ENCODE data around the gene B2M. TPM values are rescaled to one million over a fixed set of nuclear protein-coding genes. Genes with fewer than 3 reads are reported as not detected.

Gene B2M
- total and polyA plus RNA-seq, 2 of the 13 experiments (the other 11 are each of a cell fraction or from before 2014, with no cell fraction given), result 784 to 857 TPM

DNA sequence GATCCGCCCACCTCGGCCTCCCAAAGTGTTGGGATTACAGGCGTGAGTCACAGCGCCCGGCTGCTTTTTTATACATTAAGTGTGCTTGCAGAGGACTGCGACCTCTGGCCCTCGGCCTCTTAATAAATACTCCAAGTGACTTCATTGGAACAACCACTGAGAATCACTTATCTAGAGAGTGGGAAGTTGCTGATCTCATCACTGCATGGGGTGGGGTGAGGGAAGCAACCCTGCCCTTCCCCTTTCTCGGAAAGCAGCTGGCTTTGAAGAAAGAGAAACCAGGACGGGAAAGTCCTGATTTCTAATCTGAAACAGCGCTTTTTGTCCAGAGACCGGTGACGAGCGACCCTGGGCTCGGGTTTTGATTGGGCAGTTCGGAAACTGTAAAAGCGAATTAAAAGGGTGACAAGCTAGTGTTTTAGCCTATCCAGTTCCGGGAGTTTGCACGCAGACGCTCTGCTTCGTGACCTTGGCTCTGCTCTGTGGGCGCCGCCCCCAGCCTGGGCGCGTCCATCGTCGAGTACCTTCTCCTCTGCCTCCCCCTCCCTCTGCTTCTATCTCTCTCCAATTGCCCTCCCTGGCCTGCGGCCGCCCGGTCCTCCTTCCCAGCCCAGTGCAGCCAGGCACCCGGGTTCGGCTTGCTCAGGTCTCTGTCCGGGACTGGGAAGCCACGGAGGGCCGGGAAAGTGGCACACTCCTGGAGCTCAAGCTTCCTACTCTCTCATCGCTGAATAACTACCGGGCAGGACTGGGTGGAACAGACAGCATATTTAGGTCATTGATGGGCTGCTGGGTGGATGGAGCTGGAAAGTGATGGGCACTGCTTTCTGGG lies 17.5 kb downstream of the B2M start (continued):
- TF ChIP-seq ZBTB43 (CRISPR knock-in tag; conservative IDR thresholded peaks at IDR 0.05) (no peak), LCORL (IDR thresholded peaks at IDR 0.05) (no peak), LCORL (CRISPR knock-in tag; IDR thresholded peaks at IDR 0.05) (no peak; the same call in 1 of the 2 replicates), YY1 (IDR thresholded peaks at IDR 0.05; ENCODE audit: insufficient read depth, insufficient replicate concordance, low read depth, low read length) (peak; percentile 21), HINFP (CRISPR knock-in tag; IDR thresholded peaks at IDR 0.05; ENCODE audit: low read depth) (0 out of 2 replicates have a peak, but pooled peaks have one; percentile 50), ZNF652 (CRISPR knock-in tag; IDR thresholded peaks at IDR 0.05; ENCODE audit: borderline replicate concordance, low read depth) (no peak; the same call in 1 of the 2 replicates), MTA1 (CRISPR knock-in tag; IDR thresholded peaks at IDR 0.05; ENCODE audit: borderline replicate concordance) (peak; percentile 50; the same call in 1 of the 2 replicates), MTF1 (CRISPR knock-in tag; IDR thresholded peaks at IDR 0.05) (no peak), NFYB (CRISPR knock-in tag; IDR thresholded peaks at IDR 0.05) (peak; percentile 80), ZBTB7B (CRISPR knock-in tag; IDR thresholded peaks at IDR 0.05) (peak; percentile 44; the same call in 1 of the 2 replicates), PHF8 (CRISPR knock-in tag; IDR thresholded peaks at IDR 0.05) (peak; percentile 89), ZNF788 (CRISPR knock-in tag; IDR thresholded peaks at IDR 0.05; ENCODE audit: borderline replicate concordance) (peak; percentile 14; the same call in 1 of the 2 replicates), ZNF879 (CRISPR knock-in tag; IDR thresholded peaks at IDR 0.05) (no peak), ZNF354B (CRISPR knock-in tag; IDR thresholded peaks at IDR 0.05) (no peak), ZNF441 (CRISPR knock-in tag; IDR thresholded peaks at IDR 0.05; ENCODE audit: borderline replicate concordance) (0 out of 2 replicates have a peak, but pooled peaks have one; percentile 17)
- TF ChIP-seq, protein P1, sequence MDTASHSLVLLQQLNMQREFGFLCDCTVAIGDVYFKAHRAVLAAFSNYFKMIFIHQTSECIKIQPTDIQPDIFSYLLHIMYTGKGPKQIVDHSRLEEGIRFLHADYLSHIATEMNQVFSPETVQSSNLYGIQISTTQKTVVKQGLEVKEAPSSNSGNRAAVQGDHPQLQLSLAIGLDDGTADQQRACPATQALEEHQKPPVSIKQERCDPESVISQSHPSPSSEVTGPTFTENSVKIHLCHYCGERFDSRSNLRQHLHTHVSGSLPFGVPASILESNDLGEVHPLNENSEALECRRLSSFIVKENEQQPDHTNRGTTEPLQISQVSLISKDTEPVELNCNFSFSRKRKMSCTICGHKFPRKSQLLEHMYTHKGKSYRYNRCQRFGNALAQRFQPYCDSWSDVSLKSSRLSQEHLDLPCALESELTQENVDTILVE (CRISPR knock-in tag; IDR thresholded peaks at IDR 0.05), result peak; percentile 57; the same call in 1 of the 2 replicates
- TF ChIP-seq, protein P2, sequence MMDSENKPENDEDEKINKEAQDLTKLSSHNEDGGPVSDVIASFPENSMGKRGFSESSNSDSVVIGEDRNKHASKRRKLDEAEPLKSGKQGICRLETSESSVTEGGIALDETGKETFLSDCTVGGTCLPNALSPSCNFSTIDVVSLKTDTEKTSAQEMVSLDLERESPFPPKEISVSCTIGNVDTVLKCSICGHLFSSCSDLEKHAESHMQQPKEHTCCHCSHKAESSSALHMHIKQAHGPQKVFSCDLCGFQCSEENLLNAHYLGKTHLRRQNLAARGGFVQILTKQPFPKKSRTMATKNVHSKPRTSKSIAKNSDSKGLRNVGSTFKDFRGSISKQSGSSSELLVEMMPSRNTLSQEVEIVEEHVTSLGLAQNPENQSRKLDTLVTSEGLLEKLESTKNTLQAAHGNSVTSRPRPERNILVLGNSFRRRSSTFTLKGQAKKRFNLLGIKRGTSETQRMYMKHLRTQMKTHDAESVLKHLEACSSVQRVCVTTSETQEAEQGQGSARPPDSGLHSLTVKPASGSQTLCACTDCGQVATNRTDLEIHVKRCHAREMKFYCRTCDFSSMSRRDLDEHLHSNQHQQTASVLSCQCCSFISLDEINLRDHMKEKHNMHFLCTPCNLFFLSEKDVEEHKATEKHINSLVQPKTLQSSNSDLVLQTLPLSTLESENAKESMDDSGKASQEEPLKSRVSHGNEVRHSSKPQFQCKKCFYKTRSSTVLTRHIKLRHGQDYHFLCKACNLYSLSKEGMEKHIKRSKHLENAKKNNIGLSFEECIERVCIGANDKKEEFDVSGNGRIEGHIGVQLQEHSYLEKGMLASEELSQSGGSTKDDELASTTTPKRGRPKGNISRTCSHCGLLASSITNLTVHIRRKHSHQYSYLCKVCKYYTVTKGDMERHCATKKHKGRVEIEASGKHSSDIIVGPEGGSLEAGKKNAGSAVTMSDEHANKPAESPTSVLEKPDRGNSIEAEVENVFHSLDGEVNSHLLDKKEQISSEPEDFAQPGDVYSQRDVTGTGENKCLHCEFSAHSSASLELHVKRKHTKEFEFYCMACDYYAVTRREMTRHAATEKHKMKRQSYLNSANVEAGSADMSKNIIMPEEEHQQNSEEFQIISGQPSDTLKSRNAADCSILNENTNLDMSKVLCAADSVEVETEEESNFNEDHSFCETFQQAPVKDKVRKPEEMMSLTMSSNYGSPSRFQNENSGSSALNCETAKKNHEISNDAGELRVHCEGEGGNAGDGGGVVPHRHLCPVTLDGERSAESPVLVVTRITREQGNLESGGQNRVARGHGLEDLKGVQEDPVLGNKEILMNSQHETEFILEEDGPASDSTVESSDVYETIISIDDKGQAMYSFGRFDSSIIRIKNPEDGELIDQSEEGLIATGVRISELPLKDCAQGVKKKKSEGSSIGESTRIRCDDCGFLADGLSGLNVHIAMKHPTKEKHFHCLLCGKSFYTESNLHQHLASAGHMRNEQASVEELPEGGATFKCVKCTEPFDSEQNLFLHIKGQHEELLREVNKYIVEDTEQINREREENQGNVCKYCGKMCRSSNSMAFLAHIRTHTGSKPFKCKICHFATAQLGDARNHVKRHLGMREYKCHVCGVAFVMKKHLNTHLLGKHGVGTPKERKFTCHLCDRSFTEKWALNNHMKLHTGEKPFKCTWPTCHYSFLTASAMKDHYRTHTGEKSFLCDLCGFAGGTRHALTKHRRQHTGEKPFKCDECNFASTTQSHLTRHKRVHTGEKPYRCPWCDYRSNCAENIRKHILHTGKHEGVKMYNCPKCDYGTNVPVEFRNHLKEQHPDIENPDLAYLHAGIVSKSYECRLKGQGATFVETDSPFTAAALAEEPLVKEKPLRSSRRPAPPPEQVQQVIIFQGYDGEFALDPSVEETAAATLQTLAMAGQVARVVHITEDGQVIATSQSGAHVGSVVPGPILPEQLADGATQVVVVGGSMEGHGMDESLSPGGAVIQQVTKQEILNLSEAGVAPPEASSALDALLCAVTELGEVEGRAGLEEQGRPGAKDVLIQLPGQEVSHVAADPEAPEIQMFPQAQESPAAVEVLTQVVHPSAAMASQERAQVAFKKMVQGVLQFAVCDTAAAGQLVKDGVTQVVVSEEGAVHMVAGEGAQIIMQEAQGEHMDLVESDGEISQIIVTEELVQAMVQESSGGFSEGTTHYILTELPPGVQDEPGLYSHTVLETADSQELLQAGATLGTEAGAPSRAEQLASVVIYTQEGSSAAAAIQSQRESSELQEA (CRISPR knock-in tag; IDR thresholded peaks at IDR 0.05; ENCODE audit: not compliant biosample characterization), result no peak
